Activated T-cell treated with anti-CD3 and anti-CD28 coated beads for 24 hours (primary cell): ENCODE results near the gene LRBA.
"Not testable (repeated sequence)": the region's sequence is repeated elsewhere in the genome, so short reads cannot be mapped to it uniquely, and the experiment has no call there.

Experiments used
- DNase-seq: peaks from one replicate; pipeline ENCODE4 v3.0.0-alpha.2; 2020; ENCODE audit warnings: low read depth

Gene LRBA

DNA sequence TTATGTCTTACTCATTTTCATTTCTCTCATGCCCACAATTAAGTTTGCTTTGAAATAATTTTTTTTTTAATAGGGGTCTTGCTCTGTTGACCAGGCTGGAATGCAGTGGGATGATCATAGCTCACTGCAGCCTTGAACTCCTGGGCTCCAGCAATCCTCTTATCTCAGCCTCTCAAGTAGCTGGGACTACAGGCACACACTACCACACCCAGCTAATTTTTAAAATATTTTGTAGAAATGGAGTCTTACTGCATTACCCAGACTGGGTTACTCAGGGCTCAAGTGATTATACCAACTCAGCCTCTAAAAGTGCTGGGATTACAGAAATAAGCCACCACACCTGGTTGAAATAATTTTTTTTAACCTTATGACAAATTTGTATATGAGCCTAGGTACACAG, 452.3 kb downstream of the LRBA start:
- no peak for DNase-seq

DNA sequence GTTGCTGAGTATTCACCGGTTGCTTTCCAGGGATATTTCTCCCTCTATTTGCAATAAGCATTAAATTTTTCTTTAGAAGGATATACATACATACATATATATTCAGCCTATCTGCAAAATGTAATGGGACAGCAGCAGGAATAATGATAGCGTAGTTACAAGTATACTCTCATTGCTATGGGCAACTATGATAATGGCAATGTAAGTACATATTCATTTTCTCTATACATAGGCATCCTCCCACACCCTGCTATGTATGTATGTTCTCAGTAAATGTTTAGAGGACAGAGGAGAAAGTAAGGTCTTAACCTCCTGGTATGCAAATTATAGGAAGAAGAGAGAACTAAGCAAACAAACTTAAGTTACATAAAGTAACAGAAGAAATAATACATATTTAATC, 452.8 kb downstream of the LRBA start:
- DNase-seq = no peak

DNA sequence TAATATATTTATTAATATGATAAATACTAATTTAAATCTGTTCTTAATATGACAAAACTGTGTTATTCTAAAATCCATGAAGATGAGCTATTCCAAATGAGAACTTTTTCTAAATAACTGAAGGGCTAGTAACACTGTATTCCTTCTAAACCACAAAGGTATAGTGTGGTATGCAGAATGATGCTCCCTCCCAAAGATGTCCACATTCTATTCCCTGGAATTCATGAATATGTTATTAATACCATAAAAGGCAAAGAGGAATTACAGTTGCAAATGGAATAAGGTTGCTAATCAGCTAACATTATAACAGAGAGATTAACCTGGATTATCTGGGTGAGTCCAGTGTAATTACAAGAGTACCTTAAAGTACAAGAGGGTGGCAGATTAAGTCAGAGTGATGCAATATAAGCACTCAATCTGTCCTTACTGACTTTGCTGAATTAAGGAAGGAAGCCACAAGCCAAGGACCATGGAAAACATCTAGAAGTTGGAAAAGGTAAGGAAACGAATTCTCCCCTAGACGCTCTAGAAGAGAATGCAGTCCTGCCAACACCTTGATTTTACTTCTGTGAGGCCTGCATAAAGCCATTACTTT, 453.8 kb downstream of the LRBA start:
- no peak for DNase-seq

- not testable (repeated sequence) for DNase-seq
Observed at GRCh38 chr4:150557811-150558210, 457.3 kb downstream of the LRBA start.

- DNase-seq = no peak
Observed at GRCh38 chr4:150547154-150547838, 467.8 kb downstream of the LRBA start.

DNA sequence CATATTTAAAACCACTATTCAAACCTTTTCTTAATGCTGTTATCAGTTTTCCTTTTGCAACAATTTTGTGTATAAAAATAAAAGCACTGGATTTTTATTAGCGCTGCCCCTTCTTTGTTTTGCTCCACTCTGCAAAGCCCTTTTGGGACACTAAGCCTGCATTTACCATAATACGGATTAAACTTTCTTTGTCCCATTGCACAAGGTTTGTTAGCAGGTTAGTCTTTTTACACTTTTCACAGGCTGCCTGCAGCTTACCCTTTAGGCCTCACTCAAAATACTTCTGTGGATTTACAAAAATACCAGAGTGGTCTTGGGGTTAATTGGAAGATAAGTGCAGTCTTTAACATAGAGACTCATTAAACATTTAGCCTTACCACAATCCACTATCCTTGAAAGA, 468.8 kb downstream of the LRBA start:
- no peak for DNase-seq

DNA sequence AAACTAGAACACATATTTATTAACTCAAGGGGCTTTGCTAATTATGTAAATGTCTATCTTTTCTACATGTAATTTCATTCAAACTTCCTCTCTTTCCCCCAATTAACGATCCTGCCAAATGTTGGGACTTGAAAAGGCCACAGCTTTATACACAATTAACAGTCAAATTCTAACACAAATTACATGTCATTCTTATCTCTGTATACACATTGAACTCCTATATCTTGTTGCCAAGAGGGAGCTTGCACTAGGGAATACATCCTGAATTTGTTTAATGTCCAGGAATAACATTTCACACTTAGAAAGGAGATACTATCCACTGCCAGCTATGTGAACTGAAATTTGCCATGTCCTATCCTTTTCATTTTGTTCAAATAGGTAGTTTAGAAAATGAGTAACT, 472.0 kb downstream of the LRBA start:
- DNase-seq = no peak

GRCh38 chr4:150541681-150542080, 473.4 kb downstream of the LRBA start:
- DNase-seq = no peak

GRCh38 chr4:150540959-150541360, 474.1 kb downstream of the LRBA start:
- DNase-seq = no peak

- no peak for DNase-seq
Observed at GRCh38 chr4:150540536-150540935, 474.5 kb downstream of the LRBA start.

- DNase-seq = not testable (repeated sequence)
Observed at GRCh38 chr4:150537911-150538310, 477.2 kb downstream of the LRBA start.

DNA sequence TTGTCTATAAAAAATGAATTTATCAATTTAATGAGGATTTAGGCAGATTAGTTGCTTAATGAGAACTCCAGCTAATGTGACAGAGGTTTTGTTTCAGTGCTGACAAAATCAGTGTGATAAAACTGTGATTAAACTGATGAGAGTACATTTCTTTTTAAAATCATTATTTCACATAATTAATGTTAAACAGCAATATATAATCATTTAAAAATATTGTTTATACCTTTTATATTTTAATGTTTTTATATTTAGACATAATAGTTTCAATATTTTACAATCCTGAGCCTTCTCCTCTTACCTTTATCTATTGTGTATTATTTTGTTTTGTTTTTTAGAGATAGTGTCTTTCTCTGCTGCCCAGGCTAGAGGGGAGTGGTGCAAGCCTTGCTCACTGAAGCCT, 480.3 kb downstream of the LRBA start:
- DNase-seq = no peak

GRCh38 chr4:150533673-150534072, 481.4 kb downstream of the LRBA start:
- DNase-seq = no peak

GRCh38 chr4:150525321-150525868, 489.7 kb downstream of the LRBA start:
- DNase-seq = no peak

DNA sequence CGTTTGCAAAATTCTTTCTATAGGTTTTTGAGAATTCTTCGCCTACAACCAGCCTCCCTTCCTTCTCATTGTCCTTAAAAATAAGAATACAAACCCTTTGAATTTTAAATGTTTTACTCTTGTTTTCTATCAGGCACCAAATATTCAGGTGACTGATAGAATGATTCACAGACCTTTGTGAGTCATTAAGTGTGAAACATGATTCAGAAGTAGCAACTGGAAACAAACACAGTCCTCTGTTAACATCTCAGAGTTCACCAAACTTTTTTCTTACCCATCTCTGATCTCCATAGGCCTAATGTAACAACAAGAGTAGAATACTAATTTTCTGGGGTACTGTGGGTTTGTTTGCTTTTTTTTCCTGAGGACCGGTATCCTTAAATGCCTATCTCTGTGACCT, 496.5 kb downstream of the LRBA start:
- DNase-seq = no peak

GRCh38 chr4:150515135-150515534, 499.9 kb downstream of the LRBA start:
- no peak for DNase-seq

- no peak for DNase-seq
Observed at GRCh38 chr4:150514709-150515108, 500.4 kb downstream of the LRBA start.

GRCh38 chr4:150510176-150510865, 504.8 kb downstream of the LRBA start:
- no peak for DNase-seq

GRCh38 chr4:150507656-150508055, 507.4 kb downstream of the LRBA start:
- DNase-seq = not testable (repeated sequence)

DNA sequence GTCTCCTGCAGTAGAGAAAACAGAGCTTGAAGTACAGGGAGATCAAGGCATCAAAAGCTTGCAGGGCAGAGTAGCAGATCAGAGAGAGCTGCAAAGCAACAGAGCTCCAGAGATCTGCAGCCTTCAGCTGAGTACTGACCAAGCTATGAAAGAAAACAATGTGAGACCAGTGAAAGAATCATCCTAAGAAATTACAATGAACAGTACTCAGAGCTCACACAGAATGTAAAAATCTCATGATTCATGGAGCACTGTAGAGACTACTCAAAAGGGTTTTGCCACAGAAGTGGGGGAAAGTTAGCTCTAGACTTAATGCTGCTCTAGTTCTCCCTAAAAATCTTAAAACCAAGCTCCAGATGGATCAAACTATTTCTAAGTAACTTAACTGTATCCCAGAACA, 513.1 kb downstream of the LRBA start:
- no peak for DNase-seq

DNA sequence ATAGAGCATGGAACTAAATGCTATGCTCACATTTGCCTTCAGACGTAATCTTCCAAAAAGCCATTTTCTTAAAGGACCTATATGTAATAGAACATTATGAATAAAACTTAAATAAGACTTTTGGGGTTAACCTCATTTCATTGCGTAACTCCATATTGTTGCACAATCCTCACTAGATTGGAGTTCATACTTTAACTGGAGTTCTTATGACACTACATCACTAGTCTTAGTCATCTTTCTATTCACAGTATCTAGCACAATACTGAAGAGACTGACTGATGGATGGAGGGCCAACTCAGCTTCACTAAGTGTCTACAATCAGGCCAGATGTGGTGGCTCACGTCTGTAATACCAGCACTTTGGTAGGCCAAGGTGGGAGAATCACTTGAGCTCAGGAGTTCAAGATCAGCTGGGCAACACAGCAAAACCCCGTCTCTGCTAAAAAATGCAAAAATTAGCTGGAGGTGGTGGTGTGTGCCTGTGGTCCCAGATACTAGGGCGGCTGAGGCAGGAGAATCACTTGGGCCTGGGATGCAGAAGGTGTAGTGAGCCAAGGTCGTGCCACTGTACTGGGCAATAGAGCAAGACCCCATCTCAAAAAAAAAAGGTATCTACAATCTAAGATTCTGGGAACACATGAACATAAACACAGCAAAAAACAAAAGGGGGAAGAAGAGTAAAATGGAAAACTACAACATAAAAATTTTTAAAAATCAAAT, 513.9 kb downstream of the LRBA start:
- DNase-seq = no peak

DNA sequence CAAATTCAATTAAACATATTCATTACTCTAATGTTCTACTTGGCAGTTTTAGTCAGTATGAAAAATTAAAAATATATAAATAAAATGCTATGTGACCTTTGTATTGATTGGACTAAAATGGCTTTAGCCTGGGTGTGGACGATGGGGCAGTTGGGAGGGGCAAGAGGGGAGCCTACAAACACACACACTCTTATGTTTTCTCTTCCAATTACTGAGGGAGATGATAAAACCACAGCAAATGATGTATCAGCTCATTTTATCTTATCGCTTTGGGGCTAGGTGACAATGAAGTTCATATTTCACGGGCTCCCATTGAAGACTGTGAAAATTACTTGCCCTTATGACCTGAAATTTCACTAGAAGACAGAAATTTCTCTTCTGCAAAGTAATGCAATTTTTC, 517.5 kb downstream of the LRBA start:
- no peak for DNase-seq

DNA sequence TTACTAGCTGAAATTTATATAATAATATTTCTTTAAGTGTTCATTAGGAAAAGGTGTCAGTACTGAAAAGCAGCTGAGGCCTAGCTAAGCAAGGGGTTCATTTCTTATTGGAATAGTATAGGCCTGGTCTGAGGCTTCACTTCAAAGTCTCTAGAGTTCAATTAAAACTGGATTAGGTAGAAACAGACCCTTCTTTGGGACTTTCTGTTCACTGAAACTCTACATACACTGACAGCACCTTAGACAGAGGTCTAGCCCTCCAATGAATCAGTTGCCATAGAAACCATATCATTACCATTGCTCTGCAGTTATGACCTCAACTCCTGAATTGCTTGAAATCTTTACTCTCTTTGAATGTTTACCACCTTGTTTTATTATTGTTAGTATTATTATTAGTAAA, 519.5 kb downstream of the LRBA start:
- DNase-seq = no peak
